ENCODE results near the gene APBB2.
"Not testable (repeated sequence)": the region's sequence is repeated elsewhere in the genome, so short reads cannot be mapped to it uniquely, and the experiment has no call there.

APBB2 gene

DNA sequence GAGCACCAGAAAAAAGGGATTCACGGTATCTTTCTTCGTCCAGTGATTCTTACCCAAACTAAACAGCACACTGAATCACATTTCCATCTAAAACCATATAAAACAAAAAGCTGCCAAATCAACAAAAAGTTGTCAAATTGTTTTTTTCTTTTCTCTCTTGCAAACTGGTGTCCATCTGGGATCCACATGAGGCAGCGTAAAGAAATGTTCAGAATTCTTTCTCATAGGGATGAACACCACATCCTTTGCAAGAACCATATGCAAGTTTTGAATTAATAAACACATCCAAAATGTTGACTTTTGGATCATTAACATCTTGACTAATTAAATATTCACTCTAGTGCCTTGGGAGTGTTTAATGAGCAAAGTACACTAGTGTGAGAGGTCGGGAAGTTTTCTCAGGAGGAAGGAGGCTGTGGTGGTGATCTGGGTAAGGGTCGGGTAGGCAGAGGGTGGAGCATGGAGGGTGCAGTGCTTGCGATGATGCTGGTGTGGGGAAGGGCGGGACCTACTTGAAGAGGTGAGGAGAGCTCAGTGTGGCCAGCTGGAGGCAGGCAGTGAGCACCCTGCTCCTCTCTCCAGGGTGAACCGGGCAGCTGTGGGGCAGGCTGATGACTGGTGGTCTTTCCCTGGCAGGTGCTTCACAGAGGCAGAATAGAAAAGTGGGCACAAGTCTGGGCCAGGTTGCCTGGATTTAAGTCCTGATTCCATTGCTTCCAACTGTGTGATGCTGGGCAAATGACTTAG lies 391.7 kb downstream of the APBB2 start:
- no peak for DNase-seq (ENCODE audit: extremely low read depth, low read depth)
- no peak overlapping the region for H3K4me3 ChIP-seq (replicated peaks; ENCODE audit: low read depth, low read length)
- no peak for TF ChIP-seq CTCF (IDR thresholded peaks at IDR 0.05; ENCODE audit: low read depth, low read length, missing control alignments)

DNA sequence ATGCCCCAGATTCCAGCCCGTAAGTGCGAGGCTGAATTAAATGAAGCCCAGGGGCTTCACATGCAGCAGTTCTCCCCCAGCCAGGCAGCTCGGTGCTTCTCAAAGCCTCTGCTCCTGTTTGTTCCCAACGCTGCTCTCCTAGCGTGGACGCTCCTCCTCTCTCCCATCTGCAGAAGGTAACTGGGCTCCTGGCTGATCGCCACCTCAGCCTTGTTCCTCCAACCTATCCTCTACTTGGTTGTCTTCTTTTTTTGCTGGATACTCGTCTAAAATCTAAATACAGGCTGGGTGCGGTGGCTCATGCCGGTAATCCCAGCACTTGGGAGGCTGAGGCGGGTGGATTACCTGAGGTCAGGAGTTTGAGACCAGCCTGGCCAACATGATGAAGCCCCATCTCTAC lies 394.2 kb downstream of the APBB2 start:
- DNase-seq (ENCODE audit: extremely low read depth, low read depth) = no peak
- H3K4me3 ChIP-seq (replicated peaks; ENCODE audit: low read depth, low read length) = no peak overlapping the region
- no peak for TF ChIP-seq CTCF (IDR thresholded peaks at IDR 0.05; ENCODE audit: low read depth, low read length, missing control alignments)

DNA sequence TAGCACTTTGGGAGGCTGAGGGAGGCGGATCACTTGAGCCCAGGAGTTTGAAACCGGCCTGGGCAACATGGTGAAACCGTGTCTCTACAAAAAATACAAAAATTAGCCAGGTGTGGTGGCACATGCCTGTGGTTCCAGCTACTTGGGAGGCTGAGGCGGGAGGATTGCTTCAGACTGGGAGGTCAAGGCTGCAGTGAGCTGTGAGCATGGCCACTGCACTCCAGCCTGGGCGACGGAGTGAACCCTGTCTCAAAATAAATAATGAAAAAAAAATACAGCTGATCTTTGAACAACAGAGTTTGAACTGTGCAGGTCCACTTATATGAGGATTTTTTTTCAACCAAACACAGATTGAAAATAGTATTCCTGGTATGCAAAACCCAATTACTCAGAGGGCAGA lies 397.2 kb downstream of the APBB2 start:
- H3K4me3 ChIP-seq (replicated peaks; ENCODE audit: low read depth, low read length); DNase-seq (ENCODE audit: extremely low read depth, low read depth): not testable (repeated sequence)

DNA sequence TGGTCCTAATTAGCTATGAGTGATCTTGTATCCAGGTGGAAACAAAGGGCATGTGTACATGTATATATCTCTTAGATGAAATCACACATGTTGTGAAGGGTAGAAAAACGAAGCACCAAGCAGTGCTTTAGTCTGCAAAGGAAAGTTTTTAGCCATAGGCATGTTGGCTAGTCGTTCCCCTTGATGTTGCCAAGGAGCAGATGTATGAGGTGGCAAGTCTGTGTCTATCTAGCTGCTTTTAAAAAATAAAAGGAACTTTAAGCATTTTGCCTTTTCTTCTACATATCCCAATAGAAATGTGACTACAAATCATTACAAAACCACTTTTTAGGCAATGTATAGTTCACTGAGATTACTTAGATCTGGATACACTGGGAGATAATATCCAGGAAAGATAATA lies 401.5 kb downstream of the APBB2 start:
- DNase-seq (ENCODE audit: extremely low read depth, low read depth) = no peak
- TF ChIP-seq CTCF (IDR thresholded peaks at IDR 0.05; ENCODE audit: low read depth, low read length, missing control alignments) = no peak
- no peak overlapping the region for H3K4me3 ChIP-seq (replicated peaks; ENCODE audit: low read depth, low read length)

- TF ChIP-seq CTCF (IDR thresholded peaks at IDR 0.05; ENCODE audit: low read depth, low read length, missing control alignments) = no peak
- DNase-seq (ENCODE audit: extremely low read depth, low read depth) = no peak
- H3K4me3 ChIP-seq (replicated peaks; ENCODE audit: low read depth, low read length) = no peak overlapping the region
These were observed 402.0 kb downstream of the APBB2 start for GRCh38 chr4:40812386-40812785.

GRCh38 chr4:40811956-40812355 lies 402.4 kb downstream of the APBB2 start:
- H3K4me3 ChIP-seq (replicated peaks; ENCODE audit: low read depth, low read length) = no peak overlapping the region
- no peak for DNase-seq (ENCODE audit: extremely low read depth, low read depth)
- no peak for TF ChIP-seq CTCF (IDR thresholded peaks at IDR 0.05; ENCODE audit: low read depth, low read length, missing control alignments)

GRCh38 chr4:40808926-40809457 lies 405.4 kb downstream of the APBB2 start:
- no peak for DNase-seq (ENCODE audit: extremely low read depth, low read depth)
- TF ChIP-seq CTCF (IDR thresholded peaks at IDR 0.05; ENCODE audit: low read depth, low read length, missing control alignments) = no peak
- no peak overlapping the region for H3K4me3 ChIP-seq (replicated peaks; ENCODE audit: low read depth, low read length)
